K562 (cell line): ENCODE data around the gene PPP1R12C. TPM values are rescaled to one million over a fixed set of nuclear protein-coding genes. Genes with fewer than 3 reads are reported as not detected.

Experiments used
- ATAC-seq: fragments of 200-7000 bp; cut with Tn5 transposase; 3 replicates; pipeline ENCODE4 v1.9.1; 2020; ENCODE audit warnings: moderate library complexity
- BruUV-seq: library from RNA; stranded (reverse); fragments of 400-500 nt; replicated peaks from 2 replicates; lab custom pipeline; 2021; lab: Mats Ljungman, UMichigan
- CTCF ChIA-PET: fragments of 300-600 bp; formaldehyde crosslinking; extraction: SDS; loops from one replicate; lab custom pipeline; 2021; ENCODE audit warnings: low intra/inter-chr PET ratio; lab: Yijun Ruan, JAX
- POLR2A ChIA-PET: fragments of 300-600, 350-650 bp; sonication (Branson Sonifier 250); formaldehyde crosslinking; extraction: SDS; loops from one replicate; lab custom pipeline; 2021; ENCODE audit warnings: antibody characterized with exemption, inconsistent platforms; lab: Yijun Ruan, JAX
- DNase-seq, 4 experiments: peaks; one replicate each; pipeline versions ENCODE4 v3.0.0 to v3.0.0-alpha.2; 2011 to 2018; ENCODE audit warnings: low spot score in 3 of 4, mixed read lengths in 3 of 4; ENCODE audit errors: extremely low read depth in 1 of 4
- FAIRE-seq: peaks from 2 replicates; lab custom pipeline; 2011; peaks lifted over from hg19 to GRCh38; lab: Jason Lieb, UNC
- H2AFZ ChIP-seq: 2 replicates; pipeline ENCODE4 v1.6.0; 2011; ENCODE audit warnings: low read depth, low read length, control low read depth, inconsistent platforms
- H3K27ac ChIP-seq: fragments of 200-600 bp; 3 replicates; pipeline ENCODE4 v1.8.0; 2011; ENCODE audit warnings: low read depth, mild to moderate bottlenecking, control low read depth, inconsistent platforms, low read length, moderate library complexity, mixed read lengths; ENCODE audit errors: extremely low read depth
- H3K27me3 ChIP-seq, 2 experiments: fragments of 300-600 bp in 1 of 2; 2 replicates in 1 of 2; 3 replicates in 1 of 2; pipeline versions ENCODE4 v1.6.0 to v1.8.0; 2011; ENCODE audit warnings: inconsistent platforms in 2 of 2, low read length in 2 of 2, mild to moderate bottlenecking in 1 of 2, mixed read lengths in 1 of 2, moderate library complexity in 1 of 2; ENCODE audit not compliant: control insufficient read depth in 2 of 2, insufficient read depth in 2 of 2
- H3K36me3 ChIP-seq: fragments of 300-600 bp; 3 replicates; pipeline ENCODE4 v1.8.0; 2011; ENCODE audit warnings: mild to moderate bottlenecking, low read length, inconsistent platforms; ENCODE audit not compliant: control insufficient read depth, insufficient read depth
- H3K4me1 ChIP-seq, 2 experiments: fragments of 200-600 bp in 1 of 2; replicated peaks in 1 of 2; 2 replicates in 1 of 2; 3 replicates in 1 of 2; pipeline versions ENCODE4 v1.5.1 to v1.8.0; 2011; ENCODE audit warnings: inconsistent platforms in 2 of 2, low read length in 2 of 2, mild to moderate bottlenecking in 1 of 2, mixed read lengths in 1 of 2, moderate library complexity in 1 of 2; ENCODE audit not compliant: control insufficient read depth in 2 of 2, insufficient read depth in 2 of 2
- H3K4me2 ChIP-seq: 2 replicates; pipeline ENCODE4 v1.6.1; 2011; ENCODE audit warnings: low read length, control low read depth, inconsistent platforms, mixed read lengths; ENCODE audit not compliant: insufficient read depth
- H3K4me3 ChIP-seq: fragments of 200-600 bp; sonication (generic), shearing (Covaris generic); 2 replicates; pipeline ENCODE4 v1.5.1; 2016; ENCODE audit warnings: control low read depth, inconsistent platforms
- H3K79me2 ChIP-seq: fragments of 200-600 bp; 3 replicates; pipeline ENCODE4 v1.8.0; 2011; ENCODE audit warnings: low read length, inconsistent platforms; ENCODE audit not compliant: control insufficient read depth, insufficient read depth
- H3K9ac ChIP-seq, 2 experiments: 2 replicates each; pipeline versions ENCODE4 v1.6.0 to v1.6.1; 2011; ENCODE audit warnings: low read depth in 2 of 2, low read length in 2 of 2, control low read depth in 1 of 2, inconsistent platforms in 1 of 2, mild to moderate bottlenecking in 1 of 2, mixed read lengths in 1 of 2; ENCODE audit not compliant: insufficient read depth in 1 of 2
- H3K9me1 ChIP-seq: one replicate; pipeline ENCODE4 v1.6.0; 2011; ENCODE audit warnings: inconsistent platforms, mild to moderate bottlenecking, low read length, moderate library complexity; ENCODE audit not compliant: control insufficient read depth, insufficient read depth
- H3K9me3 ChIP-seq: replicated peaks from 2 replicates; pipeline ENCODE4 v1.5.1; 2011; ENCODE audit warnings: low read depth, low read length, inconsistent platforms; ENCODE audit not compliant: control insufficient read depth, insufficient read depth
- H4K20me1 ChIP-seq: replicated peaks from 2 replicates; pipeline ENCODE4 v1.6.1; 2011; ENCODE audit warnings: low read length, inconsistent platforms, mixed read lengths; ENCODE audit not compliant: control insufficient read depth, insufficient read depth
- POLR2G ChIP-seq: fragments of 200-400 bp; formaldehyde crosslinking; IDR thresholded peaks from 2 replicates; pipeline ENCODE4 v1.6.1; 2017; ENCODE audit warnings: low read depth, mild to moderate bottlenecking, antibody characterized with exemption, low read length, moderate library complexity
- ZNF778 ChIP-seq: fragments of 450-650 bp; formaldehyde crosslinking; IDR thresholded peaks from 2 replicates; pipeline ENCODE4 v1.4.0; 2020; ENCODE audit warnings: mild to moderate bottlenecking, moderate library complexity
- WGBS: fragments of 100-300 bp; shearing (Covaris generic); methylation state at CpG from one replicate; pipeline ENCODE4 v1.1.6; 2016; ENCODE audit warnings: low coverage, mixed read lengths; ENCODE audit not compliant: insufficient coverage; ENCODE audit errors: missing lambda C conversion rate; 5-methylcytosine and 5-hydroxymethylcytosine counted together
- in situ Hi-C: fragments of 300-500 bp; cut with MboI; formaldehyde crosslinking; loops from 4 replicates; pipeline ENCODE4 v1.15.0; 2018; ENCODE audit warnings: inconsistent platforms, mixed read lengths
- intact Hi-C: fragments of 100-400 bp; cut with micrococcal nuclease; formaldehyde crosslinking; loops from 2 replicates; pipeline ENCODE4 v1.14.2; 2022
- polyA plus RNA-seq, 8 experiments: library from polyadenylated mRNA; depleted of rRNA in 4 of 8; stranded (reverse) in 5 of 8; unstranded in 3 of 8; fragments of >200 nt; fragmentation: Nextera tagmentation in 2 of 8; fragmentation: Illumina TruSeq in 1 of 8; extraction: Ambion mirVana in 2 of 8; extraction: Trizol in 1 of 8; gene quantifications; 2 replicates each; pipeline versions ENCODE4 v1.2.1 to v1.2.3, GENCODE V29; 2011 to 2014; ENCODE audit warnings: inconsistent platforms in 1 of 8, missing spikeins in 1 of 8
- total RNA-seq, 7 experiments: library from RNA; depleted of rRNA in 6 of 7; stranded (reverse); fragments of >200 nt in 6 of 7; fragmentation: Illumina TruSeq in 2 of 7; extraction: Trizol in 2 of 7; gene quantifications; 2 replicates each; pipeline versions ENCODE4 v1.2.1 to v1.2.3, GENCODE V29; 2011 to 2021; ENCODE audit warnings: low replicate concordance in 1 of 7

PPP1R12C gene
- total and polyA plus RNA-seq, 9 of the 15 experiments (the other 6 are each of a cell fraction or from before 2014, with no cell fraction given), result 1.8 to 136 (median 33.7) TPM

GRCh38 chr19:55097864-55098715 is 19.3 kb downstream of the PPP1R12C start:
- WGBS, result 94% methylated on average over 18 of the region's 23 CpGs
- H3K4me1 ChIP-seq, result peaks cover 0 to 48% of the 10 kb centered on the region in 2 experiments; a peak in 2 of 5 replicates
- H4K20me1 ChIP-seq, result no peaks in the 10 kb centered on the region
- no peak overlapping the region for H3K4me3 ChIP-seq
- DNase-seq (no peak), FAIRE-seq (no peak), ATAC-seq (no peak)
- in situ Hi-C loops, result no loop called here
- CTCF ChIA-PET, result interaction anchor here (1.5 kb wide), 1 partner anchor 215 kb away, joined by 5 read pairs; no protein-coding TSS in a partner anchor
- no peak overlapping the region for H3K27ac ChIP-seq
- intact Hi-C loops, result no loop called here
- no peak overlapping the region for H3K4me2 ChIP-seq
- no peak for TF ChIP-seq ZNF778 (CRISPR knock-in tag)
- peak; percentile 0 for TF ChIP-seq POLR2G
- no peaks in the 10 kb centered on the region for H3K27me3 ChIP-seq
- H3K9me1 ChIP-seq, result peaks cover 3% of the 10 kb centered on the region
- H3K9me3 ChIP-seq, result no peaks in the 10 kb centered on the region
- peaks cover 70% of the 10 kb centered on the region for H3K36me3 ChIP-seq
- H3K9ac ChIP-seq, result no peak overlapping the region
- BruUV-seq, result no TSS peak
- POLR2A ChIA-PET, result interaction anchor here (0.6 to 0.8 kb wide), 3 partner anchors 12 to 236 kb away, joined by 3 read pairs; no protein-coding TSS in a partner anchor
- peaks cover 2% of the 10 kb centered on the region; the same call in 1 of the 3 replicates for H3K79me2 ChIP-seq
- no peak overlapping the region for H2AFZ ChIP-seq
